Lower leg skin (tissue), 3 donors: Measurements from ENCODE around the gene USP17L19.
"Not testable (repeated sequence)": the region's sequence is repeated elsewhere in the genome, so short reads cannot be mapped to it uniquely, and the experiment has no call there.

Source experiments
- CTCF ChIP-seq, 3 donors: fragments of 450-650 bp; IDR thresholded peaks; one replicate each; pipeline ENCODE4 v1.5.1; 2016; ENCODE audit warnings: antibody characterized with exemption in 3 of 3, mild to moderate bottlenecking in 3 of 3, moderate library complexity in 2 of 3
- POLR2A ChIP-seq, 2 donors: fragments of 450-650 bp; IDR thresholded peaks; one replicate each; pipeline ENCODE4 v1.6.1; 2016 to 2017; ENCODE audit warnings: antibody characterized with exemption in 2 of 2, mild to moderate bottlenecking in 1 of 2, moderate library complexity in 1 of 2

- TF ChIP-seq CTCF, POLR2A (IDR thresholded peaks at IDR 0.05): not testable (repeated sequence)
Measured at GRCh38 chr4:9257824-9258223, 4.6 kb downstream of the USP17L19 start, which contains the start of gene USP17L20.
